OCI-LY3 (cell line): ENCODE data around the gene MAST1.

Experiments used
- H2AFZ ChIP-seq: fragments of 200-600, 300-600 bp; shearing (Covaris generic); 2 replicates; pipeline ENCODE4 v1.6.0; 2014; ENCODE audit warnings: antibody characterized with exemption, low read depth, low read length
- H3K27ac ChIP-seq: fragments of 200-600, 300-600 bp; sonication (generic); 2 replicates; pipeline ENCODE4 v1.5.1; 2014; ENCODE audit warnings: mild to moderate bottlenecking, low read length, moderate library complexity, mixed read lengths
- H3K27me3 ChIP-seq: fragments of 200-600, 300-600 bp; sonication (generic); 2 replicates; pipeline ENCODE4 v1.6.1; 2014; ENCODE audit warnings: low read depth, low read length, mixed read lengths
- H3K36me3 ChIP-seq: fragments of 200-600, 300-600 bp; sonication (generic); replicated peaks from 2 replicates; pipeline ENCODE3; 2014; ENCODE audit warnings: low read depth, low read length, mixed read lengths
- H3K4me1 ChIP-seq: fragments of 300-600, 200-600 bp; sonication (generic); 2 replicates; pipeline ENCODE4 v1.6.1; 2014; ENCODE audit warnings: low read length, mixed read lengths
- H3K4me2 ChIP-seq: fragments of 200-600, 300-600 bp; sonication (generic); 2 replicates; pipeline ENCODE4 v1.6.1; 2014; ENCODE audit warnings: low read length, mixed read lengths
- H3K4me3 ChIP-seq: fragments of 300-600, 200-600 bp; sonication (generic); 2 replicates; pipeline ENCODE4 v1.5.1; 2014; ENCODE audit warnings: antibody characterized with exemption, mild to moderate bottlenecking, low read length, moderate library complexity
- H3K79me2 ChIP-seq: fragments of 300-600, 200-600 bp; shearing (Covaris generic); 2 replicates; pipeline ENCODE4 v1.6.1; 2014; ENCODE audit warnings: mild to moderate bottlenecking, low read length, mixed read lengths
- H3K9ac ChIP-seq: fragments of 300-600, 200-600 bp; shearing (Covaris generic); 2 replicates; pipeline ENCODE4 v1.6.0; 2014; ENCODE audit warnings: mild to moderate bottlenecking, low read length, moderate library complexity
- H3K9me3 ChIP-seq: fragments of 200-600, 300-600 bp; shearing (Covaris generic); 2 replicates; pipeline ENCODE4 v1.6.1; 2014; ENCODE audit warnings: low read length, mixed read lengths; ENCODE audit not compliant: insufficient read depth
- H4K20me1 ChIP-seq: fragments of 200-600, 300-600 bp; sonication (generic); 2 replicates; pipeline ENCODE4 v1.6.1; 2016; ENCODE audit warnings: low read length, mixed read lengths; ENCODE audit not compliant: insufficient read depth
- CTCF ChIP-seq: fragments of 200-600, 300-600 bp; sonication (generic); IDR thresholded peaks from 2 replicates; pipeline ENCODE4 v1.5.1; 2014; ENCODE audit warnings: antibody characterized with exemption, low read length, low read depth
- EZH2phosphoT487 ChIP-seq: fragments of 200-600 bp; shearing (Covaris generic); IDR thresholded peaks from 2 replicates; pipeline ENCODE4 v1.6.1; 2018; ENCODE audit warnings: antibody characterized with exemption, mixed run types, low read depth

Gene MAST1

GRCh38 chr19:12891553-12892021 lies 53.3 kb downstream of the MAST1 start:
- no peak for TF ChIP-seq EZH2phosphoT487
- TF ChIP-seq CTCF = no peak
- no peaks in the 10 kb centered on the region for H3K27me3 ChIP-seq
- H3K4me3 ChIP-seq = peak overlapping the region; percentile 87
- no peak overlapping the region for H2AFZ ChIP-seq
- no peak overlapping the region for H3K27ac ChIP-seq
- H3K4me1 ChIP-seq = peaks cover 12% of the 10 kb centered on the region
- peak overlapping the region; percentile 78 for H3K4me2 ChIP-seq
- peaks cover 22% of the 10 kb centered on the region for H3K36me3 ChIP-seq
- H3K79me2 ChIP-seq = peaks cover 20% of the 10 kb centered on the region
- H4K20me1 ChIP-seq = no peaks in the 10 kb centered on the region; the same call in 1 of the 2 replicates
- peak overlapping the region; percentile 59 for H3K9ac ChIP-seq
- H3K9me3 ChIP-seq = no peaks in the 10 kb centered on the region

GRCh38 chr19:12893582-12893981 lies 55.3 kb downstream of the MAST1 start:
- Histone ChIP-seq H2AFZ (no peak overlapping the region), H3K27ac (no peak overlapping the region), H3K4me2 (no peak overlapping the region), H3K36me3 (peaks cover 34% of the 10 kb centered on the region), H3K9me3 (no peaks in the 10 kb centered on the region), H3K9ac (no peak overlapping the region), H3K4me3 (no peak overlapping the region), H3K27me3 (no peaks in the 10 kb centered on the region), H3K79me2 (peaks cover 20% of the 10 kb centered on the region), H4K20me1 (no peaks in the 10 kb centered on the region; the same call in 1 of the 2 replicates), H3K4me1 (peaks cover 23% of the 10 kb centered on the region)
- TF ChIP-seq CTCF (no peak), EZH2phosphoT487 (no peak)

- Histone ChIP-seq H3K9ac (no peak overlapping the region), H3K36me3 (peaks cover 37% of the 10 kb centered on the region), H3K9me3 (no peaks in the 10 kb centered on the region), H2AFZ (no peak overlapping the region), H3K4me3 (no peak overlapping the region), H4K20me1 (no peaks in the 10 kb centered on the region; the same call in 1 of the 2 replicates), H3K79me2 (peaks cover 17% of the 10 kb centered on the region), H3K27ac (no peak overlapping the region), H3K27me3 (no peaks in the 10 kb centered on the region), H3K4me1 (peaks cover 40% of the 10 kb centered on the region), H3K4me2 (no peak overlapping the region)
- TF ChIP-seq EZH2phosphoT487 (no peak), CTCF (no peak)
Observed at GRCh38 chr19:12896460-12896859, 58.1 kb downstream of the MAST1 start.

- Histone ChIP-seq H3K9me3 (no peaks in the 10 kb centered on the region), H4K20me1 (no peaks in the 10 kb centered on the region), H3K4me1 (peaks cover 35% of the 10 kb centered on the region), H3K36me3 (peaks cover 31% of the 10 kb centered on the region), H3K9ac (peak overlapping the region; percentile 84), H3K79me2 (peaks cover 3% of the 10 kb centered on the region; the same call in 1 of the 2 replicates), H3K27ac (peak overlapping the region; percentile 95), H3K4me2 (peak overlapping the region; percentile 74), H3K4me3 (peak overlapping the region; percentile 63), H2AFZ (no peak overlapping the region), H3K27me3 (no peaks in the 10 kb centered on the region)
- TF ChIP-seq CTCF (peak; percentile 54), EZH2phosphoT487 (no peak)
Observed at GRCh38 chr19:12899891-12900518, 61.7 kb downstream of the MAST1 start.
